ENCODE data around the gene KDM4C.
"Not testable (repeated sequence)": the region's sequence is repeated elsewhere in the genome, so short reads cannot be mapped to it uniquely, and the experiment has no call there.

KDM4C gene

DNA sequence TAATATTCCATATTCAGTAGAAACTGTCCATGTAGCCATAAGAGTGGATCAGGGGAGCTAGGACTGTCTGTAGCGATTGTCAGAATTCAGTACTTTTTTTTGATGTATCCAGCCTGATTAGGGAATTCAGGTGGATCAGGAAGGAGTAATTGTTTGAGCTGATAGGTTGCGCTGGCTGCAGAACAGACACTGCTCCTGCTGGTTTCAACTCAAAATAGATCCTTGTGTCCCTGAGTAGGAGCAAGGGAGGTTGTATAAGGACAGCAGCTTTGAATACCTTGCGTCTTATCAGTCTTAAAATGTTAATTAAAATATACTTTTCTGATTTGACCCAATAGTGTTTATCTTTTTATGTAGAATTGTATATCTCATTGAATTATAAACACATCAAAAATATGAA lies 229.6 kb downstream of the KDM4C start:
- DNase-seq = no peak

DNA sequence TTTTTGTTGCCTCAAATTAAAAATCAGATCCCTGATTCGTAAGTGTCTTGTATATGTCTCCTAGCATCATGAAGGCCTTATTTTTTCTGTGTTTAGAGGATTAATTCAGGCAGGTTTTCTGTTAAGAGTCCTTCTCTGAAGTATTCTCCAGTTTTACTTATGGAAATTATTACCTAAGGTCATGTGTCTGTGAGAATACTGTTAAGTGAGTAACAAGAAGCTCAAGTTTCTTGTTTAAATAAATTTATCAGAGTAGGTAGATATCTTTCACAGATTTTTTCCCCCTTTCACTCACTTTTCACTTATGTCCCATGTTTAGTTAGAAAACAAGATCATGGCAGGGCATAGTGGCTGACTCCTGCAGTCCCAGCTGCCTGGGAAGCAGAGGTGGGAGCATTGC lies 233.6 kb downstream of the KDM4C start:
- no peak for DNase-seq

DNA sequence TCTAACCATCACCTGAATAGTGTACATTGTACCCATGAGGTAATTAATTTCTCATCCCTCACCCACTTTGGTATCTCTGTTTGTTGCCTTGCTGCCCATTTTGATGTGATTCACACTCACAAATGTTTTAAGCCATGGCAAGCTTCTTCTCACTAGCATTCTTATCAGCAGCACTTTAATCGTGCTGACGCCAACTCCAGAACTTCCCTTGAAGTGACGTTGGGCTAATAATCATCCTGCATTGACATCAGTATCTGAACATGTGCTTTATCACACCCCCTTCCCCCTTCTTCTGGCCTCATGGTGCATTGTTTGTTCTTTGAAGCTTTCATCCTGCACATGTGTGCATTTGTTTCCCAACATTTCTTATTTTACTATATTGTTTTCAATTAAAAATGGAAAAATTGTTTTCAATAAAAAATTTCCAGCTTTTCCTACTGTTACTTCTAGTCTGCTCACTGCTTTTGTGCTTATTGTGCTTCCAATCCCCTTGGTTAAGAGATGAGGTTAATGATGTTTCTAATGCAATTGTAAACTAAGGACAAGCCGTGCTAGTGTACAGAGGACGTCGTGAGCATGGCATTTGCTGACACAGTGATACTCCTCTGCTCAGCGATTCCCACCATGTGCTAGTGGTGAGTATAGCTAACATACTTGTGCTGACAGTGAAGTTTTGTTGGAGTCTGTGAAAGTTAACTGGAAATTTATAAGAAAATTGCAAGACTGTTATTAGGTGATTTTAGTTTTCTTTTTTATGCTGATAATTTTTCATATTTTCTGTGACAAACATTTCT lies 238.5 kb downstream of the KDM4C start:
- no peak for DNase-seq

DNA sequence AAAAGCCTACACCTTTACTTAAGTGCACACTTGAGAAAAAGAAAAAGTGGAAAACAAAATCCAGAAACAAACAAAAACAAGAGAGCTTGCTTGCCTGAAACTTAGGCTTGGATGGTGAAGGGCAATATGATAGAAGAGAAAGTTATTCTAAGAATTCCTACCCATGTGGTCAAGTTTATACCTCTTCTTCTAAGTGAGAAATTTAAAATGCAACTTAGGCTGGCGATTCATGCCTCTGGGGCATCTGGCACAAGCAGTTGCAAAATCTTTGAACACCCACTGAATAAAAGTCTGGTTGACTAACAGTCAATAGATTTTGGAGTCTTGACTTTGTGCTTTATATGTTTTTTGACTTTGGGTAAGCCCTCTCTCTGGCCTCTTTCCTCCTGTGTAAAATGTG lies 239.6 kb downstream of the KDM4C start:
- no peak for DNase-seq

DNA sequence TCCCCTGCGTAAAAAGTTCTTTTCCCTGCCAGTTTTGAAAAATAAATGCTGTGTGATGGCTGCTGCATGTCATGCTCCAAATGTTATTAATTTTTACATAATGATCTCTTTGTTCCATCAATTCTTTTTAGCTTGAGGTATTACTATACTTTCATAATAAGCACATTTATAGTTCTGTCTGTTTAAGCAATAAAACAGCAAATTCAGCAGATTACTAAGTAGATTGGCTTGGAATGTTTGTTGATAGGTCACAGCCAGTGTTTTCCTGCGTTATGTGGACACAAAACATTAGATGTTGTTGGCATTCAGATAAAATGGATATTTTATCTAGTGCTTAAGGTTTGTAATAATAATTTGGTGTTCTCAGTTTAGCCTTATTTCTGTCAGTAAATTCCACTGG lies 242.0 kb downstream of the KDM4C start:
- DNase-seq = no peak

DNA sequence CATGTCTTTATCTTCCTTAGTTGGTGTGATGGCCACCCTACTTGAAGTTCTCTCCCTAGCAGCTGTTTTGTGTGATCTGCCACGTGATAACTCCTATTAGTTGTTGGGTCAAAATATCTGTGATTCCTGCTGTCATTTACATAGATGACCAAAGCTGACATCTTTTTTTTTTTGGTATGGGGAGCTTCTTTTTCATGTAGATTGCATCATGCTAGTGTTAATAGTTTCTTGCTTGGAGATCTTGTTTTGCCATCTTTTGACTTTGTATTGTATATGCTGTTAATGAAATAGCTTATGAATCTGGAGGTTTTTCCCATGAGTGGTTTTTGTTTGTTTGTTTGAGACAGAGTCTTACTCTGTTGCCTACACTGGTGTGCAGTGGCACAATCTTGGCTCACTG lies 243.8 kb downstream of the KDM4C start:
- no peak for DNase-seq

DNA sequence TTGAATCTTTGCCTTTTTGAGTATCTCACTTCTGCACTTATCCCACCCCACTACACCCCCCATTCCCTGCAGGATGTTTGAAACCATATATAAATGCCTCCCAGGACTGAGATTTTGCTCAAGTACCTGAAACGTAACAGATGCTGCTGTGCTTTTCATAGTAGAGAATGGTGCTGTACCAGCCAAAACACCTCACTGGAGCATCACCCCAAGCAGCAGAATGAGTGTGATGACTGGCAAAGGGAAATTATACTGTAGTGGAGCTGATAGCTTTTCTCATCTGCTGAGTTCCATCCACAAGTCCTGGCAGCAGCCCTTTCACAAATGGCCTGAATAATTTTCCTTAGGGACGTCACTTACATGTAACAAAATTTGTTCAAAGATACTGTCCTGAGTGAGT lies 246.1 kb downstream of the KDM4C start:
- no peak for DNase-seq

DNA sequence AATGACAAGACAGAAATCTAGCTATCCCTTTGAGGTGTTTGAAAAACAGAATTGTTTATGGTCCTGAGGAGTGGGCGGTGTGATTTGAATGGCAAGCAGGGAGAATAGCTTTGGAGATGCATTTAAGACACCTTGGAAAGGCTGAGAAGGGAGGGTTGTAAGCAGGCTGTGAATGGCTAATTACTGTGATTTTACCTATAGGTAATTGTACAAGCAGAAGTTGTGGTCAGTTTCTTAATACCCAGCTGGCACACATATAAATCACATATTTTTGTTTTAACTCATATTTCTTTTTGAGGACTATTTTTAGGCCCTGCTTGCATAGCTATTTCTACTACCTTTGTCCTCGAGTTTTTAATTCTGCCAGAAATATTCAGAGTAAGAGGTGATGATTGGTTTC lies 248.6 kb downstream of the KDM4C start:
- no peak for DNase-seq

DNA sequence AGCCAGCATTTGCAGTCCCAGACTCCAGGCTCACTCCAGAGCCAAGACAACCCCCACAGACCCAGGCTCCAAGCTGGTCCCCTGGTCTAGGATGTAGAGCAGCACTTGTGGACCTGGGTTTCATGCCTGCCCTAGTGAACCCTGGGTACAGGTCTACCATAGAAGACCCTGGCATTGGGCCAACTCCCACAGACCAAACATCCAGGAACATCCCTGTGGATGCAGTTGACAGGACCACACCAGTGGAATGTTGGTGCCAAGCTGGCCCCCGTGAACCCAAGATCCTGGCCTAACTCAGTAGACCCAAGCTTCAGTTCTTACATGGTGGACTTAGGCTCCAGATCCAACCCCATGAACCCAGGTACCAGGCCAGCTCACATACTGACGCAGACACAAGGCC lies 250.6 kb downstream of the KDM4C start:
- DNase-seq = no peak

DNA sequence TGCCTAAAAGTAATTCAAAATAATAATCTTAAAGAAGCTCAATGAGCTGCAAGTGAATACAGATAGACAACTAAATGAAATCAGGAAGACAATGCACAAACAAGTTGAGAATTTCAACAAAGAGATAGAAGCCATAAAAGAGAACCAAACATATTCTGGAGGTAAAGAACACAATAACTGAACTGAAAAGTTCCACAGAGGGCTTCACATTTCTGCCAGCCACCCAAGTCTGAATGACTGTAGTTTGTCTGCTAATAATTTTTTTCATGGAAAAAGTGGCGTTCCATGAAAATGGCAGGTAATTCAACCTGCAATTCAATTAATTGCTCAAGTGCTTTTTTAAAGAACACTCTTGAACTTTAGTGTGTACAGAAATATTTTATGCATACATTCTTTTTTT lies 251.3 kb downstream of the KDM4C start:
- DNase-seq = no peak

DNA sequence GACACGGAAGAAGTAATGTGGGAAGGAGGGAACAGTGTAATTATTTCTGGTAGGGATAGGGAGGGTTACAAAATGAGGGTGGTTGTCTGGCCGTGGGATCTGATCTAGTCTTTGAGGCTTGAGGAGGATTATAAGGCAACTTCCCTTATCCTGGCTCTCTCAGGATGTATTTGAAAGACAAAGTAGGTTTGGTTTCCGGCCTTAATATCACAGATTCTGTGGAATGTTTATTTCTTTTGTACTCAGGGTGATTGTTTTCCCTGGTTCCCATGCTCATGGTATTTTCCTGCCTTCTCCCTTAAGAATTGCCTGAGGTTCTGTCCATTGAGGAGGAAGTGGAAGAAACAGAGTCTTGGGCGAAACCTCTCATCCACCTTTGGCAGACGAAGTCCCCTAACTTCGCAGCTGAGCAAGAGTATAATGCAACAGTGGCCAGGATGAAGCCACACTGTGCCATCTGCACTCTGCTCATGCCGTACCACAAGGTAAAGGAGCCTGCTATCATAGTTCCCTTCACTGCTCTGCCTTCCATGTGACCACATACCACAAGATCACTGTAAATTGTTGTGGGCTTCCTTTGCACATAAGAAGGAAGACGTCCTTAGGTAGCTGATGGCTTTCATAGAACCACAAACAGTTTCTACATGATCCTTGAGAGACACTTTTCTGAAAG lies 253.8 kb downstream of the KDM4C start:
- no peak for DNase-seq

DNA sequence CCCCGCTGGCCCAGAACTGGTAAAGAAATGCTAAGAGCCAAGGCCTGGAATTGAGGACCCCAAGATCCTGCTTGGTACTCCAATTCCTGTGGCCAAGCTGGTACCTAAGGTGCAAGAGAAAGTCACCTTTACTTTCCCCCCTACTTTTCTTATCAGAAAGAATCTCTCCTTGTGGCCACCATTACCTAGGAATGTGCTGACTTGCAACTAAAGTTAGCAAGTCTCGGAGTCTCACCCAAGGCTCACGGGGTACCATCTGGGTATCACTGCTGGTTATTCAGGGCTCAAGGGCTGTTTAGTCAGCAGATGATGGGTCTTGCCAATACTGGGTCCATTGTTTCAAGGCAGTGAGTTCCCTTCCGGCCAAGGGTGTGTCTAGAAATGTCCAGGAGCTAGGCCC lies 270.2 kb downstream of the KDM4C start:
- DNase-seq = no peak

DNA sequence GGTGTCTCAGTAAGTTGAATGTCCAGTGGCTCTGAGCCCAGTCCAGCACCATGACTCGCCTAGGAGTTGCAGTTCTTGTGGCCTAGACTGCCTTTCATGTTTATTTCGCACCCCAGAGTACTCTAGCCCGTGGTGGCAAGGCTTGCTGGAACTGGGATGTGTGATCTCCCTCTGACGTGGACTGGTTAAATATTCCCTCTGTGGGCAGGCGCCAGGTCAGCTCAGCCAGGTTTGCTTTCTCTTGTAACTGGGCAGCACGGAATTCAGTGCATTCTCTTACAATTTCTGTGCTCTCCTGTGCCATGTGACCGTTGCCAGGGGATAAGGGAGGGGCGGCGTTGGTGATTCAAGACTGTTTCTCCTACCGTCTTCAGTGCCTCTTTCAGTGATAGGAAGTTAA lies 270.8 kb downstream of the KDM4C start:
- no peak for DNase-seq

DNA sequence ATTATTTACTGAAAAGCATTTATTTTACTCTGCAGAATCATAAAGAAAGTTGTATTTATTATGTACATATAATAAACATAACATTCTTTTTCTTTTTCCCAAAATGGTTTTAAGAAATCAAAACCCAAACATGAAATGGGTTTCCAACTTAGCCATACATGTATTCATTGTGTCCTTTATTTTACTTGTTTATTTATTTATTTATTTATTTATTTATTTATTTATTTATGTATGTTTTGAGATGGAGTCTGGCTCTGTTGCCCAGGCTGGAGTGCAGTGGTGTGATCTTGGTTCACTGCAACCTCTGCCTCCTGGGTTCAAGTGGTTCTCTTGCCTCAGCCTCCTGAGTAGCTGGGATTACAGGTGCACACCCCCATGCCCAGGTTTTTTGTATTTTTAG lies 273.2 kb downstream of the KDM4C start:
- not testable (repeated sequence) for DNase-seq

DNA sequence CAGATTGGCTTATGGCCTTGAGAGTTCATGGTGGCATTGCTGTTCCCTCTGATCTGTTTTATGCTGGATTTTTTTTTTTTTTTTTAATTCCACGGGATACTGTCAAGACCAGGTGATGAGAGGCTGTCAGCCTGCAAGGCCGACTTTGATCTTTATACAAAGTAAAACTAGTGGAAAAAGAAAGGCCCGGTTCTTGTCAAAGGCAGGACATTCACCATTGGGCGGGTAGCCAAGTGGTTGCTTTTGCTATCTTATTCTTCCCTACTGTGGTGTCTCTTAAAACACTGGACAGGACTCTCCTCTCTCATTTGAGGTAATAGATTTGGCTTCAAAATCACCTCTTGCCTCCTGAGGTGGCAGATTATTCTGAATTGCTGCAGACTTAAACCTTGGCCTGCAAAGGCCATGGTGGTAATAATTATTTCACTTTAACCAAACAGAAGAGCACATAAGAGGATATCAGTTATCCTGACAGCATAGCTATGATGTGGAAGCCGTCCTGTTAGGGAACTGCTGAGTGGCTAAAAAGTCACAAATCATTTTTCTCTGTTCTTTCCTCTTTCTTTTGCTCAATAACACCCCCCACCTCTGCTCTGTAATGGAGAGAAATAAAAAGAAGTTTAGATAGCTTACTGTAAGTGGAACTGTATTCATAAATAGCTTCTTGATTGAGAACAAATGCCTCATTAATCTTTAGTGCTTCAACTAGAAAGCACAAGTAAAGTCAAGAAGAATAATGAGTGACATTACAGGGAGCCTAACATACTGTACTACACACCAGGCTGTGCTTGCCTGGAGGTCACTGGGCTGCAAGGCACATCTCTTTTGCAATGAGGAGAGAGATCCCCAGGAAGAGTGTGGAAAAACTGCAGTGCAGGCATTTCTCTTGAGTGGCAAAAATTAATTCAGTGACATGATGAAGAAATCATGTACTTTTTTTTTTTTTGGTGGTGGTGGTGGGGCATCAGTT lies 275.6 kb downstream of the KDM4C start:
- no peak for DNase-seq

DNA sequence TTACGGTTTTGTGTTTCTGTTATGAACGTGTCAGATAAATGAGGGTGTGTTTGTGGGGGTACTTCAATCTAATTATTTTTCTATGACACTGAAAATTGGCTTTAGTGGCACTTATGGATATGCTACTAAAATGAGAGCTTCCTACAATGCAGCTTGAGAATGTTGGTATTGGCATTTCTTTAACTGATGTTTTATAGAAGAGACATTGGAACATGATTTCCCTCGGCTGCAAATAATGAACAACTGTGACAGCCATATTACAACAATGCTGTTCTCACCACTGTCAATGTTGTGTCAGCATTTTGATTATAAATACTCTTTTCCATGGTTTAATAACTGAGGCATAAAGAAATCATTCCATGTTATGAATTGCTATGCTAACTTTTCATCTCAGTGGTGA lies 279.4 kb downstream of the KDM4C start:
- DNase-seq = no peak

DNA sequence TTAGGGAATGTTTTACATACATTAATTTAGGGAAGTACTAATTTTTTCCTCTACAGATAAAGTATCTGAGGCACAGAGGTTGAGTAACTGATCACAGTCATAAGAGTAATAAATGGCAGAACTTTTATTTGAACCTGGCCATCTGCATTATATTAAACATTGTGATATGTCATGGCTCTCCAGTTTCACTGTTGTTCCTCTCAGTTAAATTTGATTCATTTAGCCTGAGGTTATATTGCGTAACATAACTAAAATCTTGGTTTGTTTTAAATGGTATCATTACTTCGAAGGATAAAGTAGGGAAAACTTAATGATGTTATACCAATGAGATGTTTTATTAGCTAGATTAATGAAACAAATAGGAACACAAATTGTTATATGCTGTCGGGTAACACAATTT lies 284.4 kb downstream of the KDM4C start:
- DNase-seq = peak; percentile 4

DNA sequence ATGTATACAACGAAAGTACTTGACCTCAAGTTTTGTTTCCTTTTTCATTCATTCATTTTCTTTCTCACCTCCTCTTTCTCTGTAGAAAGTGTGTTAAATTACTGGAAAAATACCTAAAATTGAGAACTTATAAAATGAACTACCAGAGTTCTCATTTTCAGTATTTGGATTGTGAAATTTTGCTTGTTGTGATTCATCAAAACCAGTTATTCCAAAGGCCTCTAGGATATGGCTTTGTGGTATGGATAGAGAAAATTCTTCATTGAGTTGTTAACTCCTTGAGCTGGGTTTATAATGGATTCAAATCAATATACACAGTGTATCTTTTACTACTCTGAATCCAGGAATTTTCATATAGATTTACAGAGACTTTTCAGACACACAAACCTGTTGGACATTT lies 287.6 kb downstream of the KDM4C start:
- no peak for DNase-seq

DNA sequence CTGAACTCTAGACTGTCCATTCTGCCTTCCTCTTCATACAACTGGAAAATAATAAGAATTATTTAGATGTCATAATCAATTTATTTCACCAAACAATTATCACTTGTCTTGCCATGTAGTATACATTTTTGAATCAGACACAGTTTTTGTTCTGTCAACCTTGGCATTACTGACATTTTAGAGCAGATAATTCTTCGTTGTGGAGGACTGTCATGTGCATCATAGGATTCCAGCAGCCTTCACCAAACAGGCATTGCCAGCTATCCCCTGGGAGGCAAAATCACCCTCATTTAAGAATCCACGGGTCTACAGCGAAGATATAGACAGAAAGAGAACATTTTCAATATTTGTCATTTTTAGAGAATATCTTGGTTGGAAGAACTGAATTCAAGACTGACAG lies 293.9 kb downstream of the KDM4C start:
- DNase-seq = no peak

DNA sequence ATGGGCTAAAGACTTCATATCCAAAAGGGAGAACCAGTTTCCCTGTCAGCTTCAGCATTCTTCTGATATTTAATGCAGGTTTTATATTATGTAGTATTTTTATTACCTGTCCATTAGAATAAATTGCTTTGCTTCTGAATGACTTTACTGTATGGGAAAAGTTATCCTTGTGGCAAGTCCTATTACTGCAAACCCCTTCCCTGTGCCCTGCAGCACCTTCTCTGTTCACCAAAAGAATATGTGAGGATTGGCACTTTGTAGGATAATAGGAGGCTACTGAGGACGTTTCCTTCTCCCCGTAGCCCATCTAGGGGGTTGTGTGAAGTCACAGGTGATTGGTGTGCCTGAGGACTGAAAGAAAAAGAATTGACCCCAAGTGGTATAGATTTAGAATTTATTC lies 296.1 kb downstream of the KDM4C start:
- DNase-seq = no peak

DNA sequence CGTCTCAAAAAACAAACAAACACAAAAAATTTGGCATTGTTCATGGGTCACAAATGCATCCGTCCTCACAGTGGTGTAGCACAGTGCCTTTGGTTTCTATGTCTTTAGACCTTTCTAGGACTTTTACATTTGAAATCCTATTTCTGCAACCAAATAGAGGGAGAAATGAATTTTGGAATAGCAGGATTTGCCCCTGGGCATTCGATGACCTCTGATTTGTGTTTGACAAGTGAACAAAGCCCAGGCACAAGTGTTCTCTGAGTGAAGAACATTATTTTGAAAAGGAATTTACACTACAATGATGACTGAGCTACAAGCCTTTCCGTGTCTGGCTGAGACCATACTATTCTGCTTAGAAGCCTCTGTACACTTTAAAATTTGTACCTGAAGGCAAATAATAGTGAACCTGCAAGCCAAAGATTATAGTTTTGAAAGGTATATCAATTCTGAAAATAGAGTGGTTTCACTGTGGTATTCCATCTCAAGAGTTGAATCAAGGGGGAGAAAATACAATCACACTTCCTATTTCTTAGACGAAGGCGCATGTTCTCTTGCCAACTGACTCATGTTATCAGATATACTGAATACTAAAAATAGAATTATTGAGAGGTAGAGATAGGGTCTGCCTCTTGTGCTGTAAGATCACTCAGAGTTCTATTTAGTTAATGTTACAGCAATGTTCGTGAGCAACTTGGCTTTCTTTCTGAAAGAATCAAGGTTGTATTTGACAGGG lies 297.6 kb downstream of the KDM4C start:
- DNase-seq = no peak

DNA sequence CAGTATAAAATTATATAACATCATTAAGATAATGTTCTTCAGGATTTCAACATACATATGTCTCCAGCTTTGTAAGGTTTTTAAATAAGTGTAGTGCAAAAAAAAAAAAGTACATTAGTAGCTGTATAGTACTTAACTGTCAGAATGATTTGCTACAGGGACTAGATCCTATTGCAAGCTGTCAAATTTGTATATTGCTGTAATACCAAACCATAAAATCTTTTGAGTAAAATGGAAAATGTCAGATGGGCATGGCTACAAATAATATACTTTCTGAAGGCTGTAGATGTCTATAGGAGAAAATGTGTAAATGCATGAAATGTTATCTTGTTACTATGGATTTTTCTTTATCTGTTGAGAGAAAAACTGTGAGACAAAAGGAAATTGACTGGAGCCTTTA lies 298.5 kb downstream of the KDM4C start:
- DNase-seq = no peak

DNA sequence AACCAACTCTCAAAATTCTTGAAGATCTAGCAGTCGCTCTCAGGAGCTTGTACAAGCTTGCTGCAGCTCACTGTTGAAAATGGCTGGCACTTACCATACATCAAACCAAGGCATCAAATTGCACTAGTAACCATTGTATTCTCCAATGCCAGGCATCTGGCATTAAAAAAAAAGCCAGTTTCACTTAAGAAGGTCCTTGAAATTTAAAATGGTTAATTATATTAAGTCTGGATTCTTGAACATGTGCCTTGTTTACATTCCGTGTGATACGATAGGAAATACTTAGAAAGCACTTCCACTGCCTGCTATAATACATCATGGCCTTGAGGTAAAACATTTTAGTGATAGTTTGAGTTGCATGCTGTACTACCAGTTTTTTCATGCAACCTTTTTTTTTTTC lies 300.7 kb downstream of the KDM4C start:
- peak; percentile 6 for DNase-seq

Measured in fibroblast of skin of right quadriceps (primary cell).